Astrocyte (in vitro differentiated cells and primary cell): ENCODE measurements around the gene KCNQ5.

Experiments
- EZH2 ChIP-seq: IDR thresholded peaks from 2 replicates; pipeline ENCODE4 v1.6.1; 2012; ENCODE audit warnings: mild to moderate bottlenecking, low read length, inconsistent platforms; ENCODE audit not compliant: insufficient read depth
- TF ChIP-seq, protein P1 (sequence below): IDR thresholded peaks from 2 replicates; pipeline ENCODE4 v1.5.1; 2011; ENCODE audit warnings: low read depth, mild to moderate bottlenecking, inconsistent platforms, low read length, moderate library complexity; ENCODE audit not compliant: insufficient read depth

DNA sequence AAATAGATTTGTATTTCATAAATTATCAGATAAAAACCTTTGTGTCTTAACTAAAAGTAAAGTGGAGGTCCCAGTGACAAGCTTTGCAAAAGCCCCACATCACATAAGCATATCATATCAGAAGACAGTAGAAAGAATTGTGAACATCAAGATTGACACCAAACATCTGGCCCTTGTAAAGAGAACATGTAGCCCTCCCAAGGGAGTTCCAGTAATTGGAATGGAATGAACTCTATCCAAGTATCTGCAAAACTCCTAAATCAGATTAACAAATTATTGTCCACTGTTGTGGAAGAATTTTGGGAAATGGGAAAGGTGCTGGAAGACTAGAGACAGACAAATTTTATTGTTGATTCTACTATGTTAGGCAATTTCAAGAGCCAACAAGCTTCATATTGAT, 268.8 kb downstream of the KCNQ5 start:
- TF ChIP-seq, protein P1, sequence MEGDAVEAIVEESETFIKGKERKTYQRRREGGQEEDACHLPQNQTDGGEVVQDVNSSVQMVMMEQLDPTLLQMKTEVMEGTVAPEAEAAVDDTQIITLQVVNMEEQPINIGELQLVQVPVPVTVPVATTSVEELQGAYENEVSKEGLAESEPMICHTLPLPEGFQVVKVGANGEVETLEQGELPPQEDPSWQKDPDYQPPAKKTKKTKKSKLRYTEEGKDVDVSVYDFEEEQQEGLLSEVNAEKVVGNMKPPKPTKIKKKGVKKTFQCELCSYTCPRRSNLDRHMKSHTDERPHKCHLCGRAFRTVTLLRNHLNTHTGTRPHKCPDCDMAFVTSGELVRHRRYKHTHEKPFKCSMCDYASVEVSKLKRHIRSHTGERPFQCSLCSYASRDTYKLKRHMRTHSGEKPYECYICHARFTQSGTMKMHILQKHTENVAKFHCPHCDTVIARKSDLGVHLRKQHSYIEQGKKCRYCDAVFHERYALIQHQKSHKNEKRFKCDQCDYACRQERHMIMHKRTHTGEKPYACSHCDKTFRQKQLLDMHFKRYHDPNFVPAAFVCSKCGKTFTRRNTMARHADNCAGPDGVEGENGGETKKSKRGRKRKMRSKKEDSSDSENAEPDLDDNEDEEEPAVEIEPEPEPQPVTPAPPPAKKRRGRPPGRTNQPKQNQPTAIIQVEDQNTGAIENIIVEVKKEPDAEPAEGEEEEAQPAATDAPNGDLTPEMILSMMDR, result no peak
- TF ChIP-seq EZH2, result no peak
